GM12872 (cell line): ENCODE data around the gene IGFL1.

ENCODE experiments used
- TF ChIP-seq, protein P1 (sequence below): IDR thresholded peaks from 3 replicates; pipeline ENCODE4 v1.5.1; 2011; ENCODE audit warnings: low read depth, mild to moderate bottlenecking, low read length, moderate library complexity; ENCODE audit not compliant: insufficient read depth

IGFL1 gene

DNA sequence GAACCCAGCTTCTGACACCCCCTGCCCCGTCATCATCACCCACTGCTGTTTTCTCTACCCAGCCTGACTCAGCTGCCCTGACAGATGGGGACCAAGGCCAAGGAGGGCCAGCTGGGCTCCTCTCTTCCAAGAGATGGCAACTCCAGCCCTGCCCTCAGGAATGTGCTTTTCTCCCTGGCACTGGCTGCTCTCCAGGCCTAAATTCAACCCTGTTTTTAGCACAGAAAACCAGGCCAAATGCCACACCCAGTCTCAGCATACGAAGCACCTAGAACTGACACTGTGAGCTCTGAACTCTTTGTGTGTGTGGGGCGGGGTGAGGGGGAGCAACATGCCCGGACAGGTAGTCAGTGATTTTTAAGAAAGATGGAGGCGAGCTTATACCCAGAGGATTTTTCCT is 23.4 kb upstream of the IGFL1 start:
- TF ChIP-seq, protein P1, sequence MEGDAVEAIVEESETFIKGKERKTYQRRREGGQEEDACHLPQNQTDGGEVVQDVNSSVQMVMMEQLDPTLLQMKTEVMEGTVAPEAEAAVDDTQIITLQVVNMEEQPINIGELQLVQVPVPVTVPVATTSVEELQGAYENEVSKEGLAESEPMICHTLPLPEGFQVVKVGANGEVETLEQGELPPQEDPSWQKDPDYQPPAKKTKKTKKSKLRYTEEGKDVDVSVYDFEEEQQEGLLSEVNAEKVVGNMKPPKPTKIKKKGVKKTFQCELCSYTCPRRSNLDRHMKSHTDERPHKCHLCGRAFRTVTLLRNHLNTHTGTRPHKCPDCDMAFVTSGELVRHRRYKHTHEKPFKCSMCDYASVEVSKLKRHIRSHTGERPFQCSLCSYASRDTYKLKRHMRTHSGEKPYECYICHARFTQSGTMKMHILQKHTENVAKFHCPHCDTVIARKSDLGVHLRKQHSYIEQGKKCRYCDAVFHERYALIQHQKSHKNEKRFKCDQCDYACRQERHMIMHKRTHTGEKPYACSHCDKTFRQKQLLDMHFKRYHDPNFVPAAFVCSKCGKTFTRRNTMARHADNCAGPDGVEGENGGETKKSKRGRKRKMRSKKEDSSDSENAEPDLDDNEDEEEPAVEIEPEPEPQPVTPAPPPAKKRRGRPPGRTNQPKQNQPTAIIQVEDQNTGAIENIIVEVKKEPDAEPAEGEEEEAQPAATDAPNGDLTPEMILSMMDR = no peak

- TF ChIP-seq, protein P1 = no peak
Observed at GRCh38 chr19:46206682-46207081, 22.9 kb upstream of the IGFL1 start.

DNA sequence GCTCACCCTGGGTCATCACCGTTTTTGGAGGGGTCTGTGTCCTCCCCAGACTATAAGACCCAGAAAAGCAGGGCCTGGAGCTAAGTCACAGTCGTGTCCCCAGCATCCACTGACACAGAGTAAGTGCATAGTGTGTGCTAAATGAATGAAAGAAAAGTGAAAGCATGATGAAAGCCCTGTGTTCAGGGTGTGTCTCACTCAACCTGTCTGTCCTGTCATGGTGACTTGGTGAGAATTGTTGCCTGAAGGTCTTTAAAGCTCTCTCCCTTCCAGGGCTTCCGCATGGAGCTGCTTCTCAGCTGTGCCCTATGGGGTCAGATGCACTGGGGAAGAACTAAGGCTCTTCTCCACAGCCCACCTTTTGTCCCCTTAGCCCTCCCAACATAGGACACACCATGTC is 20.5 kb upstream of the IGFL1 start:
- TF ChIP-seq, protein P1 = no peak

DNA sequence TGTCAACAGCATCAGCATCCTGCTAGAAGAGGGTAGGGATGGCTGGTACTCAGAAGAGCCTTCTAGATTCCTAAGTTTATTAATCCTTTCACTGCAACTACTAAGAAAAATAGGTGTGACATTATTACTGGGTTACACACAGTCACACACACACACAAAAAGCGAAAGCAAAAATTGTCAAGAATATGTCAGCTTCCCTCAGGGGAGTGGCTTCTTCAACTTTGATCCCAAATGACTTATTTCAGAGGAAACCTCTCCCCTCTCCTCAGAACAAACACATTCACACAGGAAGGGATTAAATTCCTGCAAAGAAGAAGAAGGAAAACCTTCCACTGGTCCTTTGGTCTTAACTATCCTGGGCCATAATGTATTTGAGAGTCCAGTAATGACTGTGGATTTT is 20.1 kb upstream of the IGFL1 start:
- TF ChIP-seq, protein P1 = no peak

- TF ChIP-seq, protein P1 = no peak
Observed at GRCh38 chr19:46210669-46211068, 18.9 kb upstream of the IGFL1 start.

GRCh38 chr19:46211201-46211881 is 18.2 kb upstream of the IGFL1 start:
- TF ChIP-seq, protein P1 = no peak

- TF ChIP-seq, protein P1 = no peak
Observed at GRCh38 chr19:46213156-46213555, 16.4 kb upstream of the IGFL1 start.

DNA sequence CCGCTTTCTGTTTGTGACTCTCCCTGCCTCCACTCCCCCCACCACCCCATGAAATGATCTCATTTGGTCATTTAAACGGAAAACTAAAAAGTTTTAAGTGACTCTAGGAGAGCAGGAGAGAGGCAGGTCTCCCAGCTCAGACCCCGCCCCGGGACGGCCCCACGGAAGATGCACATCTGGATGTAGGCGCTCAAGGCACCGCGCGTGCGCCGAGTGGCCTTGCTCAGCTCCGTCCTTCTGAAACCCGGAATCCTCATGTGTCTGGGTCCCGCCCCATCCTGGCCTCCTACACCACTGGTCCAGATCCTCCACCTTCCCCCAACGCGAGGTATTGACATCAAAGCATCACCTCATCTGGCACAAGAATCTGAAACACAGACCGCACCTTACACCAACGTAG is 15.7 kb upstream of the IGFL1 start:
- TF ChIP-seq, protein P1 = no peak
